Neural progenitor cell (in vitro differentiated cells): ENCODE results near the gene DUSP23. TPM values are rescaled to one million over a fixed set of nuclear protein-coding genes. Genes with fewer than 3 reads are reported as not detected.

ENCODE experiments used
- DNase-seq: peaks from one replicate; pipeline ENCODE4 v3.0.0-alpha.2; 2016; ENCODE audit warnings: low spot score
- H2AFZ ChIP-seq: fragments of 200-600 bp; sonication (generic); replicated peaks from 2 replicates; pipeline ENCODE4 v1.6.1; 2016; ENCODE audit warnings: antibody characterized with exemption
- H3F3A ChIP-seq: fragments of 200-600 bp; sonication (generic); 2 replicates; pipeline ENCODE4 v1.6.1; 2016; ENCODE audit warnings: antibody characterized with exemption, low read depth
- H3K27ac ChIP-seq: fragments of 200-600 bp; sonication (generic); 2 replicates; pipeline ENCODE4 v1.5.1; 2016; ENCODE audit warnings: mild to moderate bottlenecking
- H3K27me3 ChIP-seq: fragments of 200-600 bp; sonication (generic); 2 replicates; pipeline ENCODE4 v1.6.1; 2016; ENCODE audit warnings: mild to moderate bottlenecking, moderate library complexity
- H3K36me3 ChIP-seq: fragments of 200-600 bp; sonication (generic); 2 replicates; pipeline ENCODE4 v1.5.1; 2016
- H3K4me1 ChIP-seq: fragments of 200-600 bp; sonication (generic); 2 replicates; pipeline ENCODE4 v1.6.1; 2016; ENCODE audit warnings: mixed run types
- H3K4me2 ChIP-seq: fragments of 200-600 bp; sonication (generic); 2 replicates; pipeline ENCODE4 v1.6.1; 2016
- H3K4me3 ChIP-seq: fragments of 200-600 bp; sonication (generic); 2 replicates; pipeline ENCODE4 v1.5.1; 2016
- H3K79me2 ChIP-seq: fragments of 200-600 bp; sonication (generic); 2 replicates; pipeline ENCODE4 v1.6.1; 2016; ENCODE audit warnings: low read depth
- H3K9ac ChIP-seq: fragments of 200-600 bp; sonication (generic); 2 replicates; pipeline ENCODE4 v1.6.1; 2016
- H3K9me3 ChIP-seq: fragments of 200-600 bp; sonication (generic); 2 replicates; pipeline ENCODE4 v1.5.1; 2016; ENCODE audit warnings: low read depth
- H4K20me1 ChIP-seq: fragments of 200-600 bp; sonication (generic); 2 replicates; pipeline ENCODE4 v1.6.1; 2016; ENCODE audit warnings: low read depth
- H3K27ac Mint-ChIP-seq: 3 replicates; pipeline ENCODE4 v1.8.0; 2021; ENCODE audit warnings: mixed read lengths
- H3K27me3 Mint-ChIP-seq: 2 replicates; pipeline ENCODE4 v1.8.0; 2022; ENCODE audit warnings: low read depth, mild to moderate bottlenecking, inconsistent platforms, moderate library complexity, mixed read lengths; ENCODE audit not compliant: insufficient read depth
- H3K36me3 Mint-ChIP-seq: 3 replicates; pipeline ENCODE4 v1.8.0; 2021; ENCODE audit warnings: mixed read lengths
- H3K4me1 Mint-ChIP-seq: 3 replicates; pipeline ENCODE4 v1.8.0; 2021; ENCODE audit warnings: mixed read lengths
- H3K4me3 Mint-ChIP-seq: 3 replicates; pipeline ENCODE4 v1.8.0; 2021; ENCODE audit warnings: mild to moderate bottlenecking, moderate library complexity, mixed read lengths
- H3K9me3 Mint-ChIP-seq: 3 replicates; pipeline ENCODE4 v1.8.0; 2020; ENCODE audit warnings: mixed read lengths
- CTCF ChIP-seq: fragments of 200-600 bp; sonication (generic); IDR thresholded peaks from 2 replicates; pipeline ENCODE4 v1.5.1; 2017; ENCODE audit warnings: antibody characterized with exemption, mild to moderate bottlenecking
- EZH2 ChIP-seq: fragments of 200-600 bp; sonication (generic); IDR thresholded peaks from 2 replicates; pipeline ENCODE4 v1.6.1; 2017; ENCODE audit warnings: antibody characterized with exemption, mild to moderate bottlenecking, moderate library complexity
- EZH2phosphoT487 ChIP-seq: fragments of 200-600 bp; sonication (generic); IDR thresholded peaks from 2 replicates; pipeline ENCODE4 v1.6.1; 2017; ENCODE audit warnings: antibody characterized with exemption
- total RNA-seq: library from RNA; depleted of rRNA; stranded (reverse); fragments of >200 nt; gene quantifications from 2 replicates; pipeline ENCODE4 v1.2.3, GENCODE V29; 2015; ENCODE audit warnings: low replicate concordance

Gene DUSP23
- total RNA-seq, 1 donor from 2014 or later, result 3.1 TPM

- DNase-seq, result no peak
- H3K4me2 ChIP-seq, result no peak overlapping the region
- no peaks in the 10 kb centered on the region for H3K4me1 ChIP-seq
- no peak overlapping the region for H3K27ac ChIP-seq
- H3K36me3 Mint-ChIP-seq, result no peaks in the 10 kb centered on the region
- no peaks in the 10 kb centered on the region for H4K20me1 ChIP-seq
- H3K4me1 Mint-ChIP-seq, result peaks cover 2% of the 10 kb centered on the region
- H3K27me3 ChIP-seq, result peaks cover 10% of the 10 kb centered on the region
- no peak overlapping the region for H3K4me3 Mint-ChIP-seq
- H3K27ac Mint-ChIP-seq, result no peak overlapping the region
- no peaks in the 10 kb centered on the region for H3K9me3 ChIP-seq
- no peaks in the 10 kb centered on the region for H3F3A ChIP-seq
- no peaks in the 10 kb centered on the region for H3K79me2 ChIP-seq
- no peaks in the 10 kb centered on the region for H3K36me3 ChIP-seq
- no peak overlapping the region for H3K4me3 ChIP-seq
- peaks cover 6% of the 10 kb centered on the region for H3K27me3 Mint-ChIP-seq
- no peak overlapping the region for H2AFZ ChIP-seq
- TF ChIP-seq EZH2phosphoT487, result no peak
- no peak for TF ChIP-seq EZH2
- TF ChIP-seq CTCF, result no peak
- no peak overlapping the region for H3K9ac ChIP-seq
- H3K9me3 Mint-ChIP-seq, result peaks cover 2% of the 10 kb centered on the region
Observed at GRCh38 chr1:159778266-159778665, 2.5 kb upstream of the DUSP23 start.

- H3K9ac ChIP-seq, result no peak overlapping the region
- H3K9me3 ChIP-seq, result no peaks in the 10 kb centered on the region
- Mint-ChIP-seq H3K36me3 (no peaks in the 10 kb centered on the region), H3K9me3 (peaks cover 2% of the 10 kb centered on the region), H3K4me3 (no peak overlapping the region), H3K4me1 (peaks cover 2% of the 10 kb centered on the region), H3K27ac (no peak overlapping the region), H3K27me3 (peaks cover 6% of the 10 kb centered on the region)
- no peak overlapping the region for H2AFZ ChIP-seq
- no peak overlapping the region for H3K27ac ChIP-seq
- no peak overlapping the region for H3K4me3 ChIP-seq
- peaks cover 10% of the 10 kb centered on the region for H3K27me3 ChIP-seq
- no peaks in the 10 kb centered on the region for H3F3A ChIP-seq
- no peaks in the 10 kb centered on the region for H3K36me3 ChIP-seq
- H3K4me2 ChIP-seq, result no peak overlapping the region
- no peak for DNase-seq
- no peaks in the 10 kb centered on the region for H4K20me1 ChIP-seq
- TF ChIP-seq EZH2 (no peak), CTCF (no peak), EZH2phosphoT487 (no peak)
- no peaks in the 10 kb centered on the region for H3K4me1 ChIP-seq
- no peaks in the 10 kb centered on the region for H3K79me2 ChIP-seq
Observed at GRCh38 chr1:159779403-159779851, 1.3 kb upstream of the DUSP23 start.

- TF ChIP-seq CTCF, result no peak
- TF ChIP-seq EZH2, result no peak
- TF ChIP-seq EZH2phosphoT487, result no peak
- no peaks in the 10 kb centered on the region for H3F3A ChIP-seq
- H3K4me1 Mint-ChIP-seq, result peaks cover 2% of the 10 kb centered on the region
- H3K4me1 ChIP-seq, result no peaks in the 10 kb centered on the region
- no peak overlapping the region for H3K4me2 ChIP-seq
- H3K27me3 ChIP-seq, result peaks cover 10% of the 10 kb centered on the region
- peaks cover 2% of the 10 kb centered on the region for H3K9me3 Mint-ChIP-seq
- H3K27ac ChIP-seq, result no peak overlapping the region
- peaks cover 3% of the 10 kb centered on the region for H3K27me3 Mint-ChIP-seq
- H2AFZ ChIP-seq, result no peak overlapping the region
- H3K27ac Mint-ChIP-seq, result no peak overlapping the region
- no peak for DNase-seq
- H3K9me3 ChIP-seq, result no peaks in the 10 kb centered on the region
- no peak overlapping the region for H3K4me3 ChIP-seq
- no peaks in the 10 kb centered on the region for H3K79me2 ChIP-seq
- no peak overlapping the region for H3K4me3 Mint-ChIP-seq
- H3K36me3 ChIP-seq, result no peaks in the 10 kb centered on the region
- no peaks in the 10 kb centered on the region for H4K20me1 ChIP-seq
- H3K36me3 Mint-ChIP-seq, result no peaks in the 10 kb centered on the region
- H3K9ac ChIP-seq, result no peak overlapping the region
Observed at GRCh38 chr1:159781992-159782391, 1.2 kb downstream of the DUSP23 start.
